Erythroblast (primary cell): ENCODE measurements around the gene S100A11.

Source experiments
- GATA1 ChIP-seq: IDR thresholded peaks from 2 replicates; pipeline ENCODE4 v1.6.1; 2011; ENCODE audit warnings: low read depth, mild to moderate bottlenecking, control low read depth, low read length, moderate library complexity
- POLR2A ChIP-seq: IDR thresholded peaks from 2 replicates; pipeline ENCODE4 v1.6.1; 2011; ENCODE audit warnings: mild to moderate bottlenecking, low read length

DNA sequence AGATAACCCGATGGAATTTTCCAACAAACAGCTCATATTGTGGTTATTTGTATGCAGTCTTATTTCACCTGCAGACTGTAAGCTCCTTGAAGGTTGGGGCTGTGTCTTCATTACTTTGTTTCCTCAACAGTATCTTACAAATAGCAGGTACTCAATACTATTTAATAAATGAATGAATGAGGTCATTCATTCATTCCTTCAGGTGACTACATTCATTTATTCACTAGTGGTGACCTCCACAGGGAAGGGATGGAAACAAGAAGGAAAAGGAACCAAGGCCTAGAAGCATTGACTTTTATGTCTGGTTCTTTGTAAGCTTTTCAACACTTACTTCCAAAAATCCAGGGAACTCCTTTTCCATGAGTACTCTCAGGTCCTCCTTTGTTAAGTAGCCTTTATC lies 51.0 kb downstream of the S100A11 start:
- no peak for TF ChIP-seq POLR2A
- no peak for TF ChIP-seq GATA1
